ENCODE results near the gene RRAD. TPM values are rescaled to one million over a fixed set of nuclear protein-coding genes. Genes with fewer than 3 reads are reported as not detected.

RRAD gene
- total RNA-seq, 1 donor, result 12.5 TPM

- H3K4me3 ChIP-seq (ENCODE audit: low read depth, low read length), result no peak overlapping the region
- DNase-seq (ENCODE audit: low read depth), result no peak
- no peak for TF ChIP-seq CTCF (IDR thresholded peaks at IDR 0.05; ENCODE audit: insufficient read depth, low read depth, low read length)
Observed at GRCh38 chr16:66931665-66932064, 6.3 kb upstream of the RRAD start.

DNA sequence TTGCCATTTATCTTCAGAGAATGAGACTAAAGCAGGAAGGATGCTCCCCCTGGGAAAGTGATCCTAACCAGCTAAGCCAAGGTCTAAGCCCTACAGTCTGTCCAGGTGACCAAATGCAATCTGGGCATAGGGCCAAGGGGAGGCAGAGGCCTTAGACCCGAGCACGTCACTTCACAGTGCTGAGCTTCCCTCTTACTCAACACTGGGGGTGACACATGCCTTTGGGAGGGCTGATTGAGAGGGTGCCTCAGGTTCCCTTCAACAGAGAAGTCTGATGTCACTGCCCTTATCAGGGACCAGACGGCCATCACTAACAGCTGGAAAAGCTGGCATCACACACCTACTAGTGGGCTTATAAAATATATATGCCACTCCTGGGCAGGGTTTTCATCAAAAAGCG lies 4.9 kb upstream of the RRAD start:
- DNase-seq (ENCODE audit: low read depth), result peak; percentile 59
- H3K4me3 ChIP-seq (ENCODE audit: low read depth, low read length), result no peak overlapping the region
- TF ChIP-seq CTCF (IDR thresholded peaks at IDR 0.05; ENCODE audit: insufficient read depth, low read depth, low read length), result no peak

GRCh38 chr16:66928702-66929388 lies 3.5 kb upstream of the RRAD start:
- DNase-seq (ENCODE audit: low read depth), result peak; percentile 57

DNA sequence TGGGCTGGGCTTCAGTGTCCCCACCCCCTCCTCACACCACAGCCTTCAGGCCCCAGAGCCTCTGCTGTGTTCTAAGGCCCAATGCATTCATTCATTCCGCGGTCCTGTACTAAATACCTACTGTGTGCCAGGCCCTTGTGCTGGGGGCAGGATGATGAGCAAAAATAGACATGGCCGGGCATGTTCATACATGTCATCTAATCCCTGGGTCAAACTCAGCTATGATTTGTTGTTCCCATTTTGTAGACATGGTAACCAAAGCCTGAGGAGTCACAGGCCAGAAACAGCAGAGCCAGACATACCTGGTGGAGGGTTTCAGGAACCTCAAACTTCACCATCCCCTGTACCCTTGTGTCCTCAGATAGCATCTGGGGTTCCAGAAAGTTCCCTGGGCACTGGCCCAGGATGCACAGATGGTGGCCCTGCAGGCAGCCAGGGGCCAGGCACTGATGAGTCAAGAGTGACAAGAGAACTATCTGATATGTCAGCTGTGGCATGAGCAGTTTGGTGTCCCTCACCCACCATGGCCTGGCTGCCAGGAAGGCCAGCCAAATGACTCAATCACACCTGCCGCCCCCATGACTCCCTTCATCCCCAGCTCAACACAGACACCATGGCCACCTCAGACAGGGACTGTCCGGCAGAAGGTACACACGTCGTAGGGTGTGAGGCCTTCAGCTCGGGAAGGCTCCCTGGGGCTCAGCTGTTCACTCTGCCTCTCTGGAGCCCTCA lies 2.7 kb upstream of the RRAD start:
- no peak overlapping the region for H3K4me3 ChIP-seq (ENCODE audit: low read depth, low read length)
- no peak for DNase-seq (ENCODE audit: low read depth)
- TF ChIP-seq CTCF (IDR thresholded peaks at IDR 0.05; ENCODE audit: insufficient read depth, low read depth, low read length), result no peak

More at GRCh38 chr16:66928702-66929388, 3.5 kb upstream of the RRAD start:
- H3K4me3 ChIP-seq (ENCODE audit: low read depth, low read length), result no peak overlapping the region
- peak; percentile 57 for TF ChIP-seq CTCF (IDR thresholded peaks at IDR 0.05; ENCODE audit: insufficient read depth, low read depth, low read length)

DNA sequence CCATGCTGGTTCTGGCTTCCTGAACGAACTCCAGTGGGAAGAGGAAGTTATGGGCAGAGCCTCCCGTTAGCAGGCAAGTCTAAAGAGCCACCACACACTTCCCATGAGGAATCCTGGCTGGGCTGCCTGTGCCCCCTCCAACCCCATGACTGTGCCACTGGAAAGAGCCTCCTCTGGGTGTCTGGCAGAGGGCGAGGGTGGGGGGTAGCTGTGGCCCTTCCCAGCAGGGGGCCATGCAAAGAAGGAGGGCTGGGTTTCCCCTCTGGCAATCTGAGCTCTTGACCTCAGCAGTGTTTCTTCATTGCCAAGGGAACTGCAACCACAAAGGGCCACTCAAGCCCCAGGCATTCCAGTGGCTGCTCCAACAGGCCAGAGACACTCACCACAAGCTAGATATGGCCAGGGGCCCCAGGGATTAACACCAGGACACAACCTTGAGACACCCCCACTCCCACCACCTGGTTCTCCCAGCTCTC lies 1.7 kb upstream of the RRAD start:
- no peak for TF ChIP-seq CTCF (IDR thresholded peaks at IDR 0.05; ENCODE audit: insufficient read depth, low read depth, low read length)
- H3K4me3 ChIP-seq (ENCODE audit: low read depth, low read length), result no peak overlapping the region
- DNase-seq (ENCODE audit: low read depth), result peak; percentile 84

DNA sequence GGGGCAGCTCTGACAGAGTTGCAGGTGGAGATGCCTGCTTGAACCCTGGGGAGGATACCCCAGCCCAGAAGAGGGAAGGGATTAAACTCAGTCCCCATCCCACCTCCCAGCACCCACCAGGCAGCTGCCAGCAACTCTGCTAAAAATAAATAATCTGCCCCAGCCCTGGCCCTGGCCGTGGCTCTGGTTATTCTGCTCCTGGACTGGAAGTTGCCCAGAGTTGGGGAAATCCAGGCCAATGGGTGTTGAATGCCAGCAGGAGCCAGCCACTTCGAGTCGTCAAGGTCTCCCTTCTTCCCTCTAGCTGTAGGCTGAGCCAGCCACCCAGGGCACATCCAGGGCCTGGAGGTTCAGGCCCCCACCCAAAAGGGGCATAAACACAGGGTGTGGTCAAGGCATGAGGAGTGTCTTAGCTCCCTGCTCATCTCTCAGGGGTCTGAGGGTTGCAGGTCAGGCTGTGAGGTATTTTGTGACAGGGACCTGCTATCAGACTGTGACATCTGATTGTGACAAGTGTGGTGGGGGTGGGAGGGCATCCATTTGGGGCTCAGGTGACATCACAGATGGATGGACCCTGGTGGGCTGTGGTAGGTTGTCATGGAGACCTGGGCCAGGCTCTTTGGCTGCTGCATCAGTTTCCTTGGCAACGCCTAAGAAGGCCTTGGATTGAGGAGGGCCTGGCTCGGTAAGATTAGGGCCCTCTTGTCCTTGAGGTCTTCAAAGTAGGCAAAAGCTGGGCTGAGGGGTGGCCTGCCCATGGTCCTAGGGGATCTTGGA lies 1.0 kb upstream of the RRAD start:
- DNase-seq (ENCODE audit: low read depth), result no peak
- no peak for TF ChIP-seq CTCF (IDR thresholded peaks at IDR 0.05; ENCODE audit: insufficient read depth, low read depth, low read length)
- no peak overlapping the region for H3K4me3 ChIP-seq (ENCODE audit: low read depth, low read length)

Measured in fibroblast of villous mesenchyme (primary cell).